ENCODE data around the gene SIRT3. TPM values are rescaled to one million over a fixed set of nuclear protein-coding genes. Genes with fewer than 3 reads are reported as not detected.

SIRT3 gene
- total RNA-seq, 4 donors from 2014 or later, result 2.5 to 8.3 (median 6.1) TPM

GRCh38 chr11:209275-210121, 26.6 kb downstream of the SIRT3 start:
- H3K27me3 ChIP-seq, result no peaks in the 10 kb centered on the region
- peak overlapping the region; percentile 80 to 100 (median 90) for H3K4me3 ChIP-seq
- 35 to 72% methylated on average over 4 to 17 of the region's 29 CpGs for WGBS, 2 donors
- H3K9me3 ChIP-seq, result no peaks in the 10 kb centered on the region
- peak overlapping the region; percentile 96 to 100 (median 98) for H3K27ac ChIP-seq
- TF ChIP-seq CTCF (IDR thresholded peaks at IDR 0.05), result no peak
- no peak for TF ChIP-seq POLR2A (IDR thresholded peaks at IDR 0.05)
- H3K36me3 ChIP-seq, result peaks cover 35 to 67% (median 41%) of the 10 kb centered on the region in 3 donors
- peaks cover 29 to 52% (median 30%) of the 10 kb centered on the region in 3 donors for H3K4me1 ChIP-seq
- no peak for DNase-seq
- intact Hi-C loops (cut with DNase I), result no loop called here

GRCh38 chr11:208917-209260, 27.3 kb downstream of the SIRT3 start:
- intact Hi-C loops (cut with DNase I), result no loop called here
- 1% methylated on average over 12 to 14 of the region's 26 CpGs for WGBS, 2 donors
- no peaks in the 10 kb centered on the region for H3K9me3 ChIP-seq
- peak overlapping the region; percentile 96 to 100 (median 98) for H3K27ac ChIP-seq
- TF ChIP-seq CTCF (IDR thresholded peaks at IDR 0.05), result no peak
- no peak for TF ChIP-seq POLR2A (IDR thresholded peaks at IDR 0.05)
- H3K4me1 ChIP-seq, result peaks cover 29 to 58% (median 30%) of the 10 kb centered on the region in 3 donors
- DNase-seq, result no peak
- H3K4me3 ChIP-seq, result peak overlapping the region; percentile 80 to 100 (median 90)
- no peaks in the 10 kb centered on the region for H3K27me3 ChIP-seq
- peaks cover 35 to 67% (median 35%) of the 10 kb centered on the region in 3 donors for H3K36me3 ChIP-seq

- H3K27me3 ChIP-seq, result no peaks in the 10 kb centered on the region
- intact Hi-C loops (cut with DNase I), result no loop called here
- peaks cover 34 to 67% (median 37%) of the 10 kb centered on the region in 3 donors for H3K36me3 ChIP-seq
- DNase-seq, result no peak
- H3K4me3 ChIP-seq, result peak overlapping the region; percentile 80 to 100 (median 90)
- H3K4me1 ChIP-seq, result peaks cover 29 to 64% (median 30%) of the 10 kb centered on the region in 3 donors
- no peaks in the 10 kb centered on the region for H3K9me3 ChIP-seq
- 0% methylated on average over 13 to 22 of the region's 57 CpGs for WGBS, 2 donors
- TF ChIP-seq POLR2A (IDR thresholded peaks at IDR 0.05) (peak in 3 of 4 donors; percentile 78 to 94 (median 89)), CTCF (IDR thresholded peaks at IDR 0.05) (peak in 3 of 6 experiments; percentile 7 to 24 (median 10))
- peak overlapping the region; percentile 96 to 100 (median 98) for H3K27ac ChIP-seq
These were observed 27.8 kb downstream of the SIRT3 start for GRCh38 chr11:208181-208916.

- peak overlapping the region; percentile 80 to 100 (median 90) for H3K4me3 ChIP-seq
- peaks cover 29 to 69% (median 30%) of the 10 kb centered on the region in 3 donors for H3K4me1 ChIP-seq
- H3K36me3 ChIP-seq, result peaks cover 29 to 67% (median 32%) of the 10 kb centered on the region in 3 donors
- H3K27ac ChIP-seq, result peak overlapping the region; percentile 96 to 100 (median 98)
- WGBS, 2 donors, result 0% methylated on average over 2 to 21 of the region's 27 CpGs
- no peak for DNase-seq
- no peaks in the 10 kb centered on the region for H3K9me3 ChIP-seq
- no peak for TF ChIP-seq CTCF (IDR thresholded peaks at IDR 0.05)
- TF ChIP-seq POLR2A (IDR thresholded peaks at IDR 0.05), result no peak
- intact Hi-C loops (cut with DNase I), result no loop called here
- H3K27me3 ChIP-seq, result no peaks in the 10 kb centered on the region
These were observed 28.3 kb downstream of the SIRT3 start for GRCh38 chr11:207863-208180.

All from esophagus squamous epithelium (tissue), 5 donors.